ENCODE results near the gene DYNC1LI1.

The DYNC1LI1 gene

GRCh38 chr3:32568953-32569352, 1.7 kb downstream of the DYNC1LI1 start:
- Histone ChIP-seq H3K4me1 (ENCODE audit: control insufficient read depth in 2 of 2, insufficient read depth in 2 of 2, low read length in 2 of 2) (peaks cover 0 to 10% of the 10 kb centered on the region in 2 donors), H3K9ac (ENCODE audit: low read depth in 1 of 2, low read length in 2 of 2) (peak overlapping the region in 1 of 2 donors; percentile 92), H3K27ac (ENCODE audit: low read depth in 2 of 2, low read length in 2 of 2) (no peak overlapping the region), H3K27me3 (ENCODE audit: control insufficient read depth in 2 of 2, insufficient read depth in 2 of 2, low read length in 2 of 2) (no peaks in the 10 kb centered on the region), H3K9me3 (ENCODE audit: control insufficient read depth in 2 of 2, low read length in 2 of 2) (no peaks in the 10 kb centered on the region), H3K4me3 (ENCODE audit: low read length in 2 of 2) (no peak overlapping the region), H3K36me3 (ENCODE audit: control insufficient read depth in 2 of 2, insufficient read depth in 2 of 2, low read length in 2 of 2) (peaks cover 3 to 5% of the 10 kb centered on the region in 2 donors)

GRCh38 chr3:32564195-32564594, 6.5 kb downstream of the DYNC1LI1 start:
- Histone ChIP-seq H3K9me3 (ENCODE audit: control insufficient read depth in 2 of 2, low read length in 2 of 2) (no peaks in the 10 kb centered on the region), H3K4me3 (ENCODE audit: low read length in 2 of 2) (no peak overlapping the region), H3K4me1 (ENCODE audit: control insufficient read depth in 2 of 2, insufficient read depth in 2 of 2, low read length in 2 of 2) (no peaks in the 10 kb centered on the region), H3K9ac (ENCODE audit: low read depth in 1 of 2, low read length in 2 of 2) (no peak overlapping the region), H3K36me3 (ENCODE audit: control insufficient read depth in 2 of 2, insufficient read depth in 2 of 2, low read length in 2 of 2) (peaks cover 3 to 5% of the 10 kb centered on the region in 2 donors), H3K27me3 (ENCODE audit: control insufficient read depth in 2 of 2, insufficient read depth in 2 of 2, low read length in 2 of 2) (no peaks in the 10 kb centered on the region), H3K27ac (ENCODE audit: low read depth in 2 of 2, low read length in 2 of 2) (no peak overlapping the region)

GRCh38 chr3:32562640-32563039, 8.0 kb downstream of the DYNC1LI1 start:
- Histone ChIP-seq H3K27me3 (ENCODE audit: control insufficient read depth in 2 of 2, insufficient read depth in 2 of 2, low read length in 2 of 2) (no peaks in the 10 kb centered on the region), H3K36me3 (ENCODE audit: control insufficient read depth in 2 of 2, insufficient read depth in 2 of 2, low read length in 2 of 2) (peaks cover 3 to 5% of the 10 kb centered on the region in 2 donors), H3K9me3 (ENCODE audit: control insufficient read depth in 2 of 2, low read length in 2 of 2) (no peaks in the 10 kb centered on the region), H3K4me1 (ENCODE audit: control insufficient read depth in 2 of 2, insufficient read depth in 2 of 2, low read length in 2 of 2) (no peaks in the 10 kb centered on the region), H3K27ac (ENCODE audit: low read depth in 2 of 2, low read length in 2 of 2) (no peak overlapping the region), H3K4me3 (ENCODE audit: low read length in 2 of 2) (no peak overlapping the region), H3K9ac (ENCODE audit: low read depth in 1 of 2, low read length in 2 of 2) (no peak overlapping the region)

- no peaks in the 10 kb centered on the region for H3K9me3 ChIP-seq (ENCODE audit: control insufficient read depth in 2 of 2, low read length in 2 of 2)
- no peak overlapping the region for H3K4me3 ChIP-seq (ENCODE audit: low read length in 2 of 2)
- H3K27me3 ChIP-seq (ENCODE audit: control insufficient read depth in 2 of 2, insufficient read depth in 2 of 2, low read length in 2 of 2), result no peaks in the 10 kb centered on the region
- H3K27ac ChIP-seq (ENCODE audit: low read depth in 2 of 2, low read length in 2 of 2), result no peak overlapping the region
- no peaks in the 10 kb centered on the region for H3K36me3 ChIP-seq (ENCODE audit: control insufficient read depth in 2 of 2, insufficient read depth in 2 of 2, low read length in 2 of 2)
- no peaks in the 10 kb centered on the region for H3K4me1 ChIP-seq (ENCODE audit: control insufficient read depth in 2 of 2, insufficient read depth in 2 of 2, low read length in 2 of 2)
- no peak overlapping the region for H3K9ac ChIP-seq (ENCODE audit: low read depth in 1 of 2, low read length in 2 of 2)
Observed at GRCh38 chr3:32557640-32558352, 12.9 kb downstream of the DYNC1LI1 start.

- H3K4me1 ChIP-seq (ENCODE audit: control insufficient read depth in 2 of 2, insufficient read depth in 2 of 2, low read length in 2 of 2), result no peaks in the 10 kb centered on the region
- H3K9me3 ChIP-seq (ENCODE audit: control insufficient read depth in 2 of 2, low read length in 2 of 2), result no peaks in the 10 kb centered on the region
- no peaks in the 10 kb centered on the region for H3K27me3 ChIP-seq (ENCODE audit: control insufficient read depth in 2 of 2, insufficient read depth in 2 of 2, low read length in 2 of 2)
- no peak overlapping the region for H3K4me3 ChIP-seq (ENCODE audit: low read length in 2 of 2)
- no peaks in the 10 kb centered on the region for H3K36me3 ChIP-seq (ENCODE audit: control insufficient read depth in 2 of 2, insufficient read depth in 2 of 2, low read length in 2 of 2)
- H3K9ac ChIP-seq (ENCODE audit: low read depth in 1 of 2, low read length in 2 of 2), result no peak overlapping the region
- no peak overlapping the region for H3K27ac ChIP-seq (ENCODE audit: low read depth in 2 of 2, low read length in 2 of 2)
Observed at GRCh38 chr3:32556332-32556731, 14.3 kb downstream of the DYNC1LI1 start.

- Histone ChIP-seq H3K4me3 (ENCODE audit: low read length in 2 of 2) (no peak overlapping the region), H3K36me3 (ENCODE audit: control insufficient read depth in 2 of 2, insufficient read depth in 2 of 2, low read length in 2 of 2) (no peaks in the 10 kb centered on the region), H3K4me1 (ENCODE audit: control insufficient read depth in 2 of 2, insufficient read depth in 2 of 2, low read length in 2 of 2) (no peaks in the 10 kb centered on the region), H3K27me3 (ENCODE audit: control insufficient read depth in 2 of 2, insufficient read depth in 2 of 2, low read length in 2 of 2) (no peaks in the 10 kb centered on the region), H3K9me3 (ENCODE audit: control insufficient read depth in 2 of 2, low read length in 2 of 2) (no peaks in the 10 kb centered on the region), H3K27ac (ENCODE audit: low read depth in 2 of 2, low read length in 2 of 2) (no peak overlapping the region), H3K9ac (ENCODE audit: low read depth in 1 of 2, low read length in 2 of 2) (no peak overlapping the region)
Observed at GRCh38 chr3:32553973-32554372, 16.7 kb downstream of the DYNC1LI1 start.

GRCh38 chr3:32553459-32553858, 17.2 kb downstream of the DYNC1LI1 start:
- H3K4me3 ChIP-seq (ENCODE audit: low read length in 2 of 2), result no peak overlapping the region
- H3K27me3 ChIP-seq (ENCODE audit: control insufficient read depth in 2 of 2, insufficient read depth in 2 of 2, low read length in 2 of 2), result no peaks in the 10 kb centered on the region
- no peaks in the 10 kb centered on the region for H3K9me3 ChIP-seq (ENCODE audit: control insufficient read depth in 2 of 2, low read length in 2 of 2)
- H3K27ac ChIP-seq (ENCODE audit: low read depth in 2 of 2, low read length in 2 of 2), result no peak overlapping the region
- no peaks in the 10 kb centered on the region for H3K4me1 ChIP-seq (ENCODE audit: control insufficient read depth in 2 of 2, insufficient read depth in 2 of 2, low read length in 2 of 2)
- H3K9ac ChIP-seq (ENCODE audit: low read depth in 1 of 2, low read length in 2 of 2), result no peak overlapping the region
- H3K36me3 ChIP-seq (ENCODE audit: control insufficient read depth in 2 of 2, insufficient read depth in 2 of 2, low read length in 2 of 2), result no peaks in the 10 kb centered on the region

GRCh38 chr3:32552013-32552412, 18.6 kb downstream of the DYNC1LI1 start:
- Histone ChIP-seq H3K9me3 (ENCODE audit: control insufficient read depth in 2 of 2, low read length in 2 of 2) (no peaks in the 10 kb centered on the region), H3K27ac (ENCODE audit: low read depth in 2 of 2, low read length in 2 of 2) (no peak overlapping the region), H3K4me3 (ENCODE audit: low read length in 2 of 2) (no peak overlapping the region), H3K9ac (ENCODE audit: low read depth in 1 of 2, low read length in 2 of 2) (no peak overlapping the region), H3K36me3 (ENCODE audit: control insufficient read depth in 2 of 2, insufficient read depth in 2 of 2, low read length in 2 of 2) (no peaks in the 10 kb centered on the region), H3K4me1 (ENCODE audit: control insufficient read depth in 2 of 2, insufficient read depth in 2 of 2, low read length in 2 of 2) (no peaks in the 10 kb centered on the region), H3K27me3 (ENCODE audit: control insufficient read depth in 2 of 2, insufficient read depth in 2 of 2, low read length in 2 of 2) (no peaks in the 10 kb centered on the region)

- H3K27me3 ChIP-seq (ENCODE audit: control insufficient read depth in 2 of 2, insufficient read depth in 2 of 2, low read length in 2 of 2), result no peaks in the 10 kb centered on the region
- H3K27ac ChIP-seq (ENCODE audit: low read depth in 2 of 2, low read length in 2 of 2), result no peak overlapping the region
- H3K9me3 ChIP-seq (ENCODE audit: control insufficient read depth in 2 of 2, low read length in 2 of 2), result no peaks in the 10 kb centered on the region
- no peak overlapping the region for H3K9ac ChIP-seq (ENCODE audit: low read depth in 1 of 2, low read length in 2 of 2)
- no peaks in the 10 kb centered on the region for H3K4me1 ChIP-seq (ENCODE audit: control insufficient read depth in 2 of 2, insufficient read depth in 2 of 2, low read length in 2 of 2)
- H3K4me3 ChIP-seq (ENCODE audit: low read length in 2 of 2), result no peak overlapping the region
- H3K36me3 ChIP-seq (ENCODE audit: control insufficient read depth in 2 of 2, insufficient read depth in 2 of 2, low read length in 2 of 2), result no peaks in the 10 kb centered on the region
Observed at GRCh38 chr3:32551496-32551895, 19.2 kb downstream of the DYNC1LI1 start.

- H3K27ac ChIP-seq (ENCODE audit: low read depth in 2 of 2, low read length in 2 of 2), result no peak overlapping the region
- no peaks in the 10 kb centered on the region for H3K9me3 ChIP-seq (ENCODE audit: control insufficient read depth in 2 of 2, low read length in 2 of 2)
- H3K4me3 ChIP-seq (ENCODE audit: low read length in 2 of 2), result no peak overlapping the region
- no peaks in the 10 kb centered on the region for H3K36me3 ChIP-seq (ENCODE audit: control insufficient read depth in 2 of 2, insufficient read depth in 2 of 2, low read length in 2 of 2)
- H3K27me3 ChIP-seq (ENCODE audit: control insufficient read depth in 2 of 2, insufficient read depth in 2 of 2, low read length in 2 of 2), result no peaks in the 10 kb centered on the region
- H3K4me1 ChIP-seq (ENCODE audit: control insufficient read depth in 2 of 2, insufficient read depth in 2 of 2, low read length in 2 of 2), result no peaks in the 10 kb centered on the region
- H3K9ac ChIP-seq (ENCODE audit: low read depth in 1 of 2, low read length in 2 of 2), result no peak overlapping the region
Observed at GRCh38 chr3:32551087-32551486, 19.6 kb downstream of the DYNC1LI1 start.
